IMR-90 (cell line): ENCODE results near the gene EPB41L3. TPM values are rescaled to one million over a fixed set of nuclear protein-coding genes. Genes with fewer than 3 reads are reported as not detected.

Experiments used
- ATAC-seq: fragments of 200-7000 bp; cut with Tn5 transposase; 2 replicates; pipeline ENCODE4 v1.9.1; 2020; ENCODE audit warnings: low read depth, mild to moderate bottlenecking, moderate library complexity
- BruUV-seq: library from RNA; stranded (reverse); fragments of 400-500 nt; replicated peaks from 2 replicates; lab custom pipeline; 2021; lab: Mats Ljungman, UMichigan
- CTCF ChIA-PET: fragments of 300-600 bp; formaldehyde crosslinking; extraction: SDS; loops from one replicate; lab custom pipeline; 2021; ENCODE audit warnings: antibody characterized with exemption; lab: Yijun Ruan, JAX
- POLR2A ChIA-PET: fragments of 300-600 bp; sonication (Branson Sonifier 250); formaldehyde crosslinking; loops from one replicate; lab custom pipeline; 2022; ENCODE audit warnings: antibody characterized with exemption; ENCODE audit not compliant: unreplicated experiment; lab: Charles Lee
- DNase-seq: peaks from one replicate; pipeline ENCODE4 v3.0.0; 2013
- H2AFZ ChIP-seq: replicated peaks from 2 replicates; pipeline ENCODE3; 2013; ENCODE audit warnings: low read length, mild to moderate bottlenecking; ENCODE audit not compliant: poor library complexity
- H2AK5ac ChIP-seq: 2 replicates; pipeline ENCODE4 v1.6.1; 2013; ENCODE audit warnings: low read depth, low read length, inconsistent platforms
- H2AK9ac ChIP-seq: replicated peaks from 2 replicates; pipeline ENCODE3; 2013; ENCODE audit warnings: mild to moderate bottlenecking, low read depth, low read length, moderate library complexity; ENCODE audit not compliant: poor library complexity
- H2BK120ac ChIP-seq: 2 replicates; pipeline ENCODE4 v1.6.1; 2013; ENCODE audit warnings: low read depth, low read length, inconsistent platforms
- H2BK15ac ChIP-seq: 3 replicates; pipeline ENCODE4 v1.6.1; 2013; ENCODE audit warnings: low read depth, low read length, inconsistent platforms
- H2BK20ac ChIP-seq: 2 replicates; pipeline ENCODE4 v1.6.1; 2013; ENCODE audit warnings: low read depth, mild to moderate bottlenecking, inconsistent platforms, low read length, moderate library complexity
- H2BK5ac ChIP-seq: 2 replicates; pipeline ENCODE4 v1.6.1; 2013; ENCODE audit warnings: mild to moderate bottlenecking, low read depth, low read length, inconsistent platforms; ENCODE audit not compliant: poor library complexity, severe bottlenecking
- H3K14ac ChIP-seq: replicated peaks from 2 replicates; pipeline ENCODE4 v1.6.1; 2013; ENCODE audit warnings: low read depth, low read length, inconsistent platforms
- H3K18ac ChIP-seq: 2 replicates; pipeline ENCODE4 v1.6.1; 2013; ENCODE audit warnings: low read depth, low read length, control low read depth
- H3K23ac ChIP-seq: 2 replicates; pipeline ENCODE4 v1.6.1; 2013; ENCODE audit warnings: low read depth, low read length, inconsistent platforms
- H3K27ac ChIP-seq: 2 replicates; pipeline ENCODE4 v1.5.1; 2013; ENCODE audit warnings: mild to moderate bottlenecking, control low read depth, low read length; ENCODE audit not compliant: insufficient read depth
- H3K27me3 ChIP-seq: 2 replicates; pipeline ENCODE4 v1.6.1; 2013; ENCODE audit warnings: low read length; ENCODE audit not compliant: control insufficient read depth, insufficient read depth
- H3K36me3 ChIP-seq: 2 replicates; pipeline ENCODE4 v1.6.1; 2013; ENCODE audit warnings: low read length, mixed read lengths; ENCODE audit not compliant: control insufficient read depth, insufficient read depth
- H3K4ac ChIP-seq: 2 replicates; pipeline ENCODE4 v1.6.1; 2013; ENCODE audit warnings: low read depth, low read length, inconsistent platforms
- H3K4me1 ChIP-seq: 2 replicates; pipeline ENCODE4 v1.6.1; 2013; ENCODE audit warnings: low read length, mixed read lengths; ENCODE audit not compliant: control insufficient read depth, insufficient read depth
- H3K4me2 ChIP-seq: 2 replicates; pipeline ENCODE4 v1.6.1; 2013; ENCODE audit warnings: low read depth, mild to moderate bottlenecking, control low read depth, low read length, moderate library complexity
- H3K4me3 ChIP-seq: 2 replicates; pipeline ENCODE4 v1.5.1; 2013; ENCODE audit warnings: low read depth, mild to moderate bottlenecking, control low read depth, low read length, moderate library complexity; ENCODE audit not compliant: insufficient read depth
- H3K56ac ChIP-seq: 2 replicates; pipeline ENCODE4 v1.6.1; 2013; ENCODE audit warnings: low read length, inconsistent platforms; ENCODE audit not compliant: insufficient read depth; ENCODE audit errors: extremely low read depth
- H3K79me1 ChIP-seq, 2 experiments: 2 replicates each; pipeline ENCODE4 v1.6.1; 2013; ENCODE audit warnings: low read length in 2 of 2, inconsistent platforms in 1 of 2, low read depth in 1 of 2
- H3K9ac ChIP-seq: 2 replicates; pipeline ENCODE4 v1.6.1; 2013; ENCODE audit warnings: low read depth, low read length, control low read depth
- H3K9me1 ChIP-seq: 2 replicates; pipeline ENCODE4 v1.6.1; 2013; ENCODE audit warnings: low read length, inconsistent platforms; ENCODE audit not compliant: insufficient read depth
- H3K9me3 ChIP-seq: 2 replicates; pipeline ENCODE4 v1.6.1; 2013; ENCODE audit warnings: low read length; ENCODE audit not compliant: control insufficient read depth, insufficient read depth
- H4K20me1 ChIP-seq: 2 replicates; pipeline ENCODE4 v1.6.1; 2013; ENCODE audit warnings: low read length, inconsistent platforms; ENCODE audit not compliant: insufficient read depth
- H4K5ac ChIP-seq: 2 replicates; pipeline ENCODE4 v1.6.1; 2013; ENCODE audit warnings: mild to moderate bottlenecking, low read depth, low read length, control low read depth
- H4K8ac ChIP-seq, 2 experiments: 2 replicates each; pipeline ENCODE4 v1.6.1; 2013; ENCODE audit warnings: low read depth in 2 of 2, low read length in 2 of 2, control low read depth in 1 of 2, inconsistent platforms in 1 of 2
- H4K91ac ChIP-seq: 2 replicates; pipeline ENCODE4 v1.6.1; 2013; ENCODE audit warnings: low read depth, low read length, inconsistent platforms; ENCODE audit not compliant: insufficient read depth
- CHD1 ChIP-seq: IDR thresholded peaks from 2 replicates; pipeline ENCODE4 v1.6.1; 2012; ENCODE audit warnings: low read depth, low read length, improper control_type of control experiment
- NFE2L2 ChIP-seq: fragments of 150-350 bp; IDR thresholded peaks from 2 replicates; pipeline ENCODE4 v1.6.1; 2016; ENCODE audit warnings: low read depth, mild to moderate bottlenecking, low read length
- RFX5 ChIP-seq: IDR thresholded peaks from 2 replicates; pipeline ENCODE4 v1.8.0; 2012; ENCODE audit warnings: low read depth, mild to moderate bottlenecking, low read length, moderate library complexity
- WGBS, 2 experiments: methylation state at CpG; one replicate each; pipeline versions ENCODE4 v1.1.5 to v1.1.7; 2013; ENCODE audit warnings: missing lambda C conversion rate in 2 of 2; ENCODE audit not compliant: insufficient read length in 1 of 2; ENCODE audit errors: extremely low coverage in 2 of 2; 5-methylcytosine and 5-hydroxymethylcytosine counted together
- dilution Hi-C: fragments of 300-500 bp; cut with HindIII; formaldehyde crosslinking; loops from one replicate; pipeline ENCODE4 v1.14.3; 2018; ENCODE audit warnings: low sequenced_read_pairs; ENCODE audit not compliant: unreplicated experiment
- in situ Hi-C: fragments of 300-500 bp; cut with MboI; formaldehyde crosslinking; loops from 3 replicates; pipeline ENCODE4 v1.14.3; 2019; ENCODE audit warnings: low sequenced_read_pairs, inconsistent platforms, mixed read lengths
- intact Hi-C: fragments of 100-400 bp; cut with micrococcal nuclease; formaldehyde crosslinking; loops from 2 replicates; pipeline ENCODE4 v1.10.0; 2022
- polyA plus RNA-seq, 3 experiments: library from polyadenylated mRNA; depleted of rRNA; stranded (reverse); fragments of >200 nt; gene quantifications; 2 replicates each; pipeline ENCODE4 v1.2.3, GENCODE V29; 2012; ENCODE audit warnings: low replicate concordance in 1 of 3
- total RNA-seq: library from RNA; depleted of rRNA; stranded (reverse); fragments of >200 nt; gene quantifications from 2 replicates; pipeline ENCODE4 v1.2.3, GENCODE V29; 2012
- TF ChIP-seq, protein P1 (sequence below): conservative IDR thresholded peaks from 2 replicates; pipeline ENCODE4 v1.5.1; 2012; ENCODE audit warnings: mild to moderate bottlenecking, low read depth, low read length, improper control_type of control experiment

The EPB41L3 gene
- total and polyA plus RNA-seq, 2 of the 4 experiments (the other 2 are of a cell fraction) = 36.6 to 70.3 TPM

DNA sequence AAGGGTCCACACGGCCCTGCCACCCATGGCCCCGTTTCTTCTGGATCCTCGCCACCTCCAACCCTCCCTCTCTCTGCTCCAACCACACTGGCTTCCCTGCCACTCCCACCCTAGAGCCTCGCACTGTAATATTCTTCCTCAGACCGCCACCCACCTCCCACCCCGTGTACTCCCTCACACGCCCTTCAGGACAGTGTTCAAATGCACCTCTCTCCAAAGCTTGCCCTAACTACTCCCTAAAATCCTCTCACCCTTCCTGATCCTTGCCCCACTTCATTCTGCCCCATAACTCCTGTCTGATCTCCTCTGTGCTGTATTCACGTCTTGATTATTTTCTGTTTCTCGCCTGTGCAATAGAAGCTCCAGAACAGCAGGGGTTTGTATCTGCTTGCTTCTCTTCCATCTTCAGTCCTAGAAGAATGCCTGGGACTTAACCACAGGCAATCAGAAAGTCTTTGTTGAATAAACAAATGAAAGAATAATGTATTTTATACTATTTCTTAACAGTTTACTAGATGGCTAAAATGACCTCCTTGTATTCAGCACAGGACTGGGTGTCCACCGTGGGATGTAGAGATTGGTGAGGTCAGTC, 25.5 kb downstream of the EPB41L3 start:
- H3K23ac ChIP-seq = peak overlapping the region; percentile 58; the same call in 1 of the 2 replicates
- in situ Hi-C loops = no loop called here
- H2BK20ac ChIP-seq = no peak overlapping the region
- H3K18ac ChIP-seq = 0 out of 2 replicates have a peak overlapping the region, but pooled peaks have one; percentile 39
- H2AK9ac ChIP-seq = no peak overlapping the region
- no peak overlapping the region; the same call in 1 of the 2 replicates for H3K4ac ChIP-seq
- 79% methylated on average over 6 of the region's 10 CpGs; no CpG with 5 or more reads in 1 of the 2 experiments for WGBS, 2 experiments
- H3K4me3 ChIP-seq = no peak overlapping the region
- H3K9ac ChIP-seq = no peak overlapping the region
- no peak overlapping the region; the same call in 1 of the 2 replicates for H4K91ac ChIP-seq
- dilution Hi-C loops = no loop called here
- peak overlapping the region; percentile 45 for H2BK5ac ChIP-seq
- no peak overlapping the region for H4K8ac ChIP-seq
- H3K79me1 ChIP-seq = peaks cover 7 to 53% of the 10 kb centered on the region in 2 experiments
- peaks cover 9% of the 10 kb centered on the region for H3K4me1 ChIP-seq
- H3K27me3 ChIP-seq = no peaks in the 10 kb centered on the region
- TF ChIP-seq, protein P1, sequence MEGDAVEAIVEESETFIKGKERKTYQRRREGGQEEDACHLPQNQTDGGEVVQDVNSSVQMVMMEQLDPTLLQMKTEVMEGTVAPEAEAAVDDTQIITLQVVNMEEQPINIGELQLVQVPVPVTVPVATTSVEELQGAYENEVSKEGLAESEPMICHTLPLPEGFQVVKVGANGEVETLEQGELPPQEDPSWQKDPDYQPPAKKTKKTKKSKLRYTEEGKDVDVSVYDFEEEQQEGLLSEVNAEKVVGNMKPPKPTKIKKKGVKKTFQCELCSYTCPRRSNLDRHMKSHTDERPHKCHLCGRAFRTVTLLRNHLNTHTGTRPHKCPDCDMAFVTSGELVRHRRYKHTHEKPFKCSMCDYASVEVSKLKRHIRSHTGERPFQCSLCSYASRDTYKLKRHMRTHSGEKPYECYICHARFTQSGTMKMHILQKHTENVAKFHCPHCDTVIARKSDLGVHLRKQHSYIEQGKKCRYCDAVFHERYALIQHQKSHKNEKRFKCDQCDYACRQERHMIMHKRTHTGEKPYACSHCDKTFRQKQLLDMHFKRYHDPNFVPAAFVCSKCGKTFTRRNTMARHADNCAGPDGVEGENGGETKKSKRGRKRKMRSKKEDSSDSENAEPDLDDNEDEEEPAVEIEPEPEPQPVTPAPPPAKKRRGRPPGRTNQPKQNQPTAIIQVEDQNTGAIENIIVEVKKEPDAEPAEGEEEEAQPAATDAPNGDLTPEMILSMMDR = no peak
- TF ChIP-seq NFE2L2 (no peak), CHD1 (no peak), RFX5 (no peak)
- 0 out of 2 replicates have a peak overlapping the region, but pooled peaks have one; percentile 19 for H2BK120ac ChIP-seq
- no TSS peak for BruUV-seq
- no peak overlapping the region for H3K27ac ChIP-seq
- intact Hi-C loops = no loop called here
- no peak overlapping the region for H4K5ac ChIP-seq
- H4K20me1 ChIP-seq = peaks cover 33% of the 10 kb centered on the region; the same call in 1 of the 2 replicates
- POLR2A ChIA-PET = no interaction called here
- DNase-seq (no peak), ATAC-seq (peak; percentile 41)
- 0 out of 2 replicates have a peak overlapping the region, but pooled peaks have one; percentile 73 for H3K14ac ChIP-seq
- CTCF ChIA-PET = no interaction called here
- H3K4me2 ChIP-seq = peak overlapping the region; percentile 74
- no peaks in the 10 kb centered on the region for H3K36me3 ChIP-seq
- peaks cover 7% of the 10 kb centered on the region; the same call in 1 of the 2 replicates for H3K9me1 ChIP-seq
- no peak overlapping the region for H2BK15ac ChIP-seq
- peak overlapping the region; percentile 23; the same call in 1 of the 2 replicates for H2AK5ac ChIP-seq
- H3K9me3 ChIP-seq = no peaks in the 10 kb centered on the region
- H2AFZ ChIP-seq = no peak overlapping the region
- no peak overlapping the region for H3K56ac ChIP-seq
